Body of pancreas (tissue), 4 donors: Measurements from ENCODE around the gene MUC20. TPM values are rescaled to one million over a fixed set of nuclear protein-coding genes. Genes with fewer than 3 reads are reported as not detected.
A peak's percentile ranks its signal among the peaks of the same experiment; 100 is the strongest.
"Not testable (repeated sequence)": the region's sequence is repeated elsewhere in the genome, so short reads cannot be mapped to it uniquely, and the experiment has no call there.

ENCODE experiments used
- ATAC-seq: fragments of 150-250 bp; one replicate; pipeline ENCODE4 v1.9.1; 2016
- DNase-seq, 4 donors: peaks; one replicate each; pipeline ENCODE4 v3.0.0-alpha.2; 2019
- H3K27ac ChIP-seq, 4 donors: fragments of 200-600 bp; sonication (generic); 1 replicate in 3 of 4; 2 replicates in 1 of 4; pipeline versions ENCODE4 v1.5.1 to v1.6.1; 2016 to 2019; ENCODE audit warnings: mild to moderate bottlenecking in 1 of 4, mixed read lengths in 1 of 4, moderate library complexity in 1 of 4
- H3K27me3 ChIP-seq, 2 donors: fragments of 200-600 bp; sonication (generic); one replicate each; pipeline ENCODE4 v1.6.0; 2016; ENCODE audit warnings: mild to moderate bottlenecking in 1 of 2
- H3K36me3 ChIP-seq, 2 donors: fragments of 200-600 bp; sonication (generic); replicated peaks in 1 of 2; 2 replicates each; pipeline ENCODE4 v1.5.1; 2016; ENCODE audit warnings: low read depth in 2 of 2; ENCODE audit not compliant: insufficient read depth in 1 of 2
- H3K4me1 ChIP-seq: fragments of 200-600 bp; sonication (generic); one replicate; pipeline ENCODE4 v1.6.0; 2016
- H3K4me3 ChIP-seq, 2 donors: fragments of 200-600 bp; sonication (generic); 1 replicate in 1 of 2; 2 replicates in 1 of 2; pipeline ENCODE4 v1.5.1; 2016 to 2019
- H3K9me3 ChIP-seq, 3 donors: fragments of 200-600 bp; sonication (generic); 1 replicate in 2 of 3; 2 replicates in 1 of 3; pipeline ENCODE4 v1.5.1; 2016
- POLR2A ChIP-seq, 3 donors: fragments of 450-650 bp; IDR thresholded peaks; one replicate each; pipeline ENCODE4 v1.6.1; 2016; ENCODE audit warnings: antibody characterized with exemption in 3 of 3, mild to moderate bottlenecking in 2 of 3
- WGBS, 2 donors: methylation state at CpG; one replicate each; pipeline ENCODE4 v1.1.5; 2017; 5-methylcytosine and 5-hydroxymethylcytosine counted together
- intact Hi-C: fragments of 100-400 bp; cut with DNase I; formaldehyde crosslinking; loops from one replicate; pipeline ENCODE4 v1.15.1; 2023
- total RNA-seq, 2 donors: library from RNA; depleted of rRNA; stranded (reverse); fragments of >200 nt; gene quantifications; one replicate each; pipeline ENCODE4 v1.1.0, GENCODE V29; 2016
- TF ChIP-seq, protein P1 (sequence below), 7 experiments: fragments of 450-650 bp in 4 of 7; fragments of 200-600 bp in 3 of 7; sonication (generic) in 3 of 7; IDR thresholded peaks; one replicate each; pipeline ENCODE4 v1.5.1; 2016 to 2019; ENCODE audit warnings: antibody characterized with exemption in 7 of 7

MUC20 gene
- total RNA-seq, 2 donors from 2014 or later, result 11.2 to 21.8 TPM

DNA sequence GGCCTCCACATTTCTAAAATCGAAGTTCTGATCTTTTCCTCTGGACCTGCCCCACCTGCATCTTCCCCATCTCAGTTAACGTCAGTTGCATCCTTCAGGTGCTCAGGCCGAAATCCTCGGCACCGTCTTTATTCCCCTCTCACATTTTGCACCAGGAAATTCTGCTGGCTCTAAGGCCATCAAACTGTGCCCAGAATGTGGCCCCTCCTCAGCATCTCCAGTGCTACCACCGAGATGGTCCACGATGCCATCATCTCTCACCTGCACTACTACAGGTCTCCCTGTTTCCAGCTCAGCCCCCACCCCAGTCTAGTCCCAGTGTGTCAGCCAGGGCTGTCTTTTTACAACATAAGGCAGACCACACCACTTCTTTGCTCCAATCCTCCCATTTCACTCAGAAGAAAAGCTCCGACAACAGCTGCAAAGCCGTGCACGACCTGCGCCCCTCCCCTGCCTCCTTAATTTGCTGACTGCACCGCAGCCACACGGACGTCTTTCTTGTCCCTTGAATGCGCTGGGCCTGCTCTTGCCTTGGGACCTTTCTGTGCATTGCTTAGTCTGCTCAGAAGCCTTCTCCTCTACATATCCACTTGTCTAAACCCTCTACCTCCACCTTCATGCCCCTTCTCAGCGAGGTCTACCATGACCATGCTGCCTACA lies 14.4 kb downstream of the MUC20 start:
- Histone ChIP-seq H3K9me3 (no peaks in the 10 kb centered on the region), H3K36me3 (no peaks in the 10 kb centered on the region), H3K4me1 (no peaks in the 10 kb centered on the region), H3K27ac (no peak overlapping the region), H3K27me3 (no peaks in the 10 kb centered on the region), H3K4me3 (no peak overlapping the region)
- DNase-seq (peak in 1 of 4 donors; percentile 2), ATAC-seq (no peak)
- intact Hi-C loops, result no loop called here
- no peak for TF ChIP-seq POLR2A (IDR thresholded peaks at IDR 0.05)
- TF ChIP-seq, protein P1, sequence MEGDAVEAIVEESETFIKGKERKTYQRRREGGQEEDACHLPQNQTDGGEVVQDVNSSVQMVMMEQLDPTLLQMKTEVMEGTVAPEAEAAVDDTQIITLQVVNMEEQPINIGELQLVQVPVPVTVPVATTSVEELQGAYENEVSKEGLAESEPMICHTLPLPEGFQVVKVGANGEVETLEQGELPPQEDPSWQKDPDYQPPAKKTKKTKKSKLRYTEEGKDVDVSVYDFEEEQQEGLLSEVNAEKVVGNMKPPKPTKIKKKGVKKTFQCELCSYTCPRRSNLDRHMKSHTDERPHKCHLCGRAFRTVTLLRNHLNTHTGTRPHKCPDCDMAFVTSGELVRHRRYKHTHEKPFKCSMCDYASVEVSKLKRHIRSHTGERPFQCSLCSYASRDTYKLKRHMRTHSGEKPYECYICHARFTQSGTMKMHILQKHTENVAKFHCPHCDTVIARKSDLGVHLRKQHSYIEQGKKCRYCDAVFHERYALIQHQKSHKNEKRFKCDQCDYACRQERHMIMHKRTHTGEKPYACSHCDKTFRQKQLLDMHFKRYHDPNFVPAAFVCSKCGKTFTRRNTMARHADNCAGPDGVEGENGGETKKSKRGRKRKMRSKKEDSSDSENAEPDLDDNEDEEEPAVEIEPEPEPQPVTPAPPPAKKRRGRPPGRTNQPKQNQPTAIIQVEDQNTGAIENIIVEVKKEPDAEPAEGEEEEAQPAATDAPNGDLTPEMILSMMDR (IDR thresholded peaks at IDR 0.05), result no peak
- 71 to 74% methylated on average over 16 of the region's 16 CpGs for WGBS, 2 donors

GRCh38 chr3:195736866-195737490 lies 16.2 kb downstream of the MUC20 start:
- intact Hi-C loops, result no loop called here
- H3K9me3 ChIP-seq, result no peaks in the 10 kb centered on the region
- H3K27me3 ChIP-seq, result no peaks in the 10 kb centered on the region
- DNase-seq (no peak), ATAC-seq (no peak)
- 82 to 86% methylated on average over 12 of the region's 12 CpGs for WGBS, 2 donors
- H3K4me1 ChIP-seq, result no peaks in the 10 kb centered on the region
- TF ChIP-seq POLR2A (IDR thresholded peaks at IDR 0.05), result no peak
- TF ChIP-seq, protein P1 (IDR thresholded peaks at IDR 0.05), result no peak
- no peak overlapping the region for H3K4me3 ChIP-seq
- no peak overlapping the region for H3K27ac ChIP-seq
- no peaks in the 10 kb centered on the region for H3K36me3 ChIP-seq

GRCh38 chr3:195737782-195738181 lies 17.0 kb downstream of the MUC20 start:
- H3K9me3 ChIP-seq, H3K27ac ChIP-seq, DNase-seq, ATAC-seq, H3K27me3 ChIP-seq, H3K4me3 ChIP-seq, H3K36me3 ChIP-seq, H3K4me1 ChIP-seq, intact Hi-C loops: not testable (repeated sequence)
- 83 to 90% methylated on average over 6 of the region's 6 CpGs for WGBS, 2 donors

- no peaks in the 10 kb centered on the region for H3K27me3 ChIP-seq
- TF ChIP-seq POLR2A (IDR thresholded peaks at IDR 0.05), result no peak
- TF ChIP-seq, protein P1 (IDR thresholded peaks at IDR 0.05), result no peak
- intact Hi-C loops, result no loop called here
- H3K36me3 ChIP-seq, result no peaks in the 10 kb centered on the region
- 76 to 84% methylated on average over 14 of the region's 14 CpGs for WGBS, 2 donors
- ATAC-seq (no peak), DNase-seq (peak in 1 of 4 donors; percentile 3)
- H3K4me1 ChIP-seq, result no peaks in the 10 kb centered on the region
- no peak overlapping the region for H3K4me3 ChIP-seq
- H3K27ac ChIP-seq, result no peak overlapping the region
- H3K9me3 ChIP-seq, result no peaks in the 10 kb centered on the region
Observed at GRCh38 chr3:195738274-195739044, 17.7 kb downstream of the MUC20 start.

DNA sequence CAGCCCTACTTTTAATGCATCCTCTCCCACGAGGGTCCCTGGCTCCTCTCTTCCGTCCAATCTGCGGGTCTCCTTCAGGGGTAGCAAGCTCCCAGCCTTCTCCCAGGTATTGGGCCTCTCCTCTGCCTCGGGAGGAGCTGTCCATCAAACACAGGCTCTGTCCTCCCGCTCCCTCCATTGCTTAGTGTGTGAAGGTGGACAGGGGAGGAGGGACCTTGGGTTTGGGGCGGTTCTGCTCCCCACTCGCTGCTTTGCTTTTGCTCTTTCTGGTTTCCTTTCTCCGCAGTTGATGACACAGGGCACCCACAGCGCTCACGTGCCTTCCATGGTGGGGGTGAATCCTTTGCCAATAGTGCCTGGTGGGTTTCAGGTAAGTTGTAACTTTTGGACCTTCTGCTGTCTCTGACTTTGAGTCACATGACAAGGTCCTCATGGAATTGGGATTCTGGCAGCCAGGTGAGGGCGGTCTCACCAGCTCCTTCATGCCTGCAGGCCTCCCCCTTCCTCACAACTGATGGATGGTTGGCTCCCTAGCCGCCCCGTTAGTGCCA lies 18.9 kb downstream of the MUC20 start:
- intact Hi-C loops, result no loop called here
- H3K36me3 ChIP-seq, result no peaks in the 10 kb centered on the region
- TF ChIP-seq, protein P1 (IDR thresholded peaks at IDR 0.05), result no peak
- no peak for TF ChIP-seq POLR2A (IDR thresholded peaks at IDR 0.05)
- H3K4me3 ChIP-seq, result no peak overlapping the region
- 74 to 88% methylated on average over 12 to 13 of the region's 13 CpGs for WGBS, 2 donors
- ATAC-seq (no peak), DNase-seq (peak in 1 of 4 donors; percentile 3)
- H3K4me1 ChIP-seq, result no peaks in the 10 kb centered on the region
- H3K27me3 ChIP-seq, result no peaks in the 10 kb centered on the region
- H3K9me3 ChIP-seq, result no peaks in the 10 kb centered on the region
- H3K27ac ChIP-seq, result no peak overlapping the region
